ENCODE data around the gene USP10. TPM values are rescaled to one million over a fixed set of nuclear protein-coding genes. Genes with fewer than 3 reads are reported as not detected.

Gene USP10
- total and polyA plus RNA-seq, 3 donors from 2014 or later = 53.6 to 108 (median 101) TPM

DNA sequence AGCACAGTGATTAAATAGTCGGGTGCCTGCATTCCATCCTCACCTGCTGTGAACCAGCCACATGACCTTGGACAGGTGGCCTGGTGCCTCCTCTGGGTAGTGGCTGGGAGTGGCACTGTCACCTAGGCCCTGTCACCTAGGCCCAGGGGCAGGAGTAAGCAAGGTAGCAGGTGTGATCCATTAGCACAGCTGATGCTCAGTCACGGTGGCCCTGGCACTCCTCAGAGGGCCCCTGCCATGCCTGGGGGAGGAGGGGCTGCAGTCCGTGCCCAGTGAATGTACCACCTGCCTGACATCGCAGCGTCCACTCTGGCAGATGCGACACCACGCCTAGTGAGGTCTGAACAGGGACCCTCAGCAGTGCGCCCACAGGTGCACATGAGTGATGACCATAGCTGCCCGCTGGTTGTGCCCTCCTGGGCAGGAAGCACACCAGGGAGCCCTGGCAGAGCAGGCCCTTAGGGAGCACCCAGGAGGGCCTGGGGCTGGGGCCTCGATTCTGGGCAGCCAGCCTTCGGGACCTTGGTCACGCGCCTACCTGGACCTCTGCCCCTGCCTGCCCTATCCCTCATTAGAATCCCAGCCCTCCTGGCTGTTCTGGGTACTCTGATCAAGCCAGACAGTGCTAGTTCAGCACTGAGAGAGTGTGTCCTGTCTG, 86.9 kb downstream of the USP10 start:
- no peaks in the 10 kb centered on the region for H3K27me3 ChIP-seq
- peaks cover 4% of the 10 kb centered on the region for H3K4me1 ChIP-seq
- DNase-seq = no peak
- H3K36me3 ChIP-seq (ENCODE audit: low read depth, missing control alignments) = no peaks in the 10 kb centered on the region
- intact Hi-C loops (cut with DNase I; ENCODE audit: low total_unique reads) = no loop called here
- WGBS, 2 donors = 85 to 90% methylated on average over 7 to 12 of the region's 13 CpGs
- no peaks in the 10 kb centered on the region for H3K9me3 ChIP-seq
- no peak overlapping the region for H3K4me3 ChIP-seq
- H3K27ac ChIP-seq = no peak overlapping the region
- TF ChIP-seq CTCF (IDR thresholded peaks at IDR 0.05) = no peak
- no peak for TF ChIP-seq POLR2A (IDR thresholded peaks at IDR 0.05)

- WGBS, 2 donors = 61 to 73% methylated on average over 5 of the region's 5 CpGs
- Histone ChIP-seq H3K4me1 (peaks cover 4% of the 10 kb centered on the region), H3K9me3 (no peaks in the 10 kb centered on the region), H3K4me3 (no peak overlapping the region), H3K36me3 (ENCODE audit: low read depth, missing control alignments) (no peaks in the 10 kb centered on the region), H3K27ac (no peak overlapping the region), H3K27me3 (no peaks in the 10 kb centered on the region)
- intact Hi-C loops (cut with DNase I; ENCODE audit: low total_unique reads) = no loop called here
- no peak for DNase-seq
- no peak for TF ChIP-seq CTCF (IDR thresholded peaks at IDR 0.05)
- no peak for TF ChIP-seq POLR2A (IDR thresholded peaks at IDR 0.05)
These were observed 87.4 kb downstream of the USP10 start for GRCh38 chr16:84787263-84787622.

DNA sequence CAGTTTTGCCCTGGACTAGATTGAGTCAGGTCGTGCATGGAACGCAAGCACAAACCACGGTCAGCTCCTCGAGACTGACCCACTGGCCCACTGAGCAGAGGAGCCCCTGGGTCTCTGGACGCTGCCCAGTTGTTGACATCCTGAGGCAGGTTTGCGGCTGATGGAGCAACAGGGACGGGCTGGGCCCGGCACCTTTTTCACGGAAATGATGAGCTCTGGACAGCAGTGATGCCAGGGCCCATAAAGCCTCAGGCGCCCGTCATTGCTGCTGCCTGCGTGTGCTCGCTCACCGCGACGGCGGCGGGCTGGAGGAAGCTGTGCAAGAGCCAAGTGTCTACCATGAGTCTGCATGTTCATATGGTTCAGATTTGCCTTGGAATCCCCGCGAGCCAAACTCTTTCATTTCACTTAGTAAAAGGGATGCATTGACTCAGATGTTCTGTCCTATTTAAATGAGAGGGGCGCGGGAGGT, 89.2 kb downstream of the USP10 start:
- no peaks in the 10 kb centered on the region for H3K27me3 ChIP-seq
- peaks cover 4% of the 10 kb centered on the region for H3K4me1 ChIP-seq
- DNase-seq = no peak
- H3K4me3 ChIP-seq = no peak overlapping the region
- H3K36me3 ChIP-seq (ENCODE audit: low read depth, missing control alignments) = no peaks in the 10 kb centered on the region
- TF ChIP-seq POLR2A (IDR thresholded peaks at IDR 0.05) = no peak
- no peak for TF ChIP-seq CTCF (IDR thresholded peaks at IDR 0.05)
- 95% methylated on average over 16 to 22 of the region's 22 CpGs for WGBS, 2 donors
- intact Hi-C loops (cut with DNase I; ENCODE audit: low total_unique reads) = no loop called here
- no peaks in the 10 kb centered on the region for H3K9me3 ChIP-seq
- H3K27ac ChIP-seq = no peak overlapping the region

GRCh38 chr16:84789431-84789830, 89.6 kb downstream of the USP10 start:
- no peak for DNase-seq

More at GRCh38 chr16:84789431-84789830, 89.6 kb downstream of the USP10 start:
- Histone ChIP-seq H3K27me3 (no peaks in the 10 kb centered on the region), H3K36me3 (ENCODE audit: low read depth, missing control alignments) (no peaks in the 10 kb centered on the region), H3K27ac (no peak overlapping the region), H3K4me1 (peaks cover 6% of the 10 kb centered on the region), H3K4me3 (no peak overlapping the region), H3K9me3 (no peaks in the 10 kb centered on the region)
- WGBS, 2 donors = 87 to 92% methylated on average over 11 of the region's 11 CpGs
- intact Hi-C loops (cut with DNase I; ENCODE audit: low total_unique reads) = no loop called here
- TF ChIP-seq CTCF (IDR thresholded peaks at IDR 0.05) (no peak), POLR2A (IDR thresholded peaks at IDR 0.05) (no peak)
